Esophagus (tissue), 2 donors: ENCODE data around the gene FOXRED2. TPM values are rescaled to one million over a fixed set of nuclear protein-coding genes. Genes with fewer than 3 reads are reported as not detected.
A peak's percentile ranks its signal among the peaks of the same experiment; 100 is the strongest.

Experiments used
- H3K27ac ChIP-seq, 2 donors: one replicate each; pipeline ENCODE4 v1.5.1; 2013; ENCODE audit warnings: low read depth in 2 of 2, mild to moderate bottlenecking in 2 of 2, inconsistent platforms in 1 of 2, low read length in 1 of 2, moderate library complexity in 1 of 2
- H3K27me3 ChIP-seq, 2 donors: one replicate each; pipeline ENCODE4 v1.6.1; 2013; ENCODE audit warnings: low read length in 2 of 2, control low read depth in 1 of 2, mild to moderate bottlenecking in 1 of 2; ENCODE audit not compliant: insufficient read depth in 2 of 2, control insufficient read depth in 1 of 2
- H3K36me3 ChIP-seq, 2 donors: one replicate each; pipeline ENCODE4 v1.6.1; 2013; ENCODE audit warnings: low read length in 1 of 2; ENCODE audit not compliant: control insufficient read depth in 2 of 2, insufficient read depth in 2 of 2
- H3K4me1 ChIP-seq, 2 donors: one replicate each; pipeline ENCODE4 v1.6.1; 2013; ENCODE audit warnings: low read length in 1 of 2; ENCODE audit not compliant: control insufficient read depth in 2 of 2, insufficient read depth in 2 of 2
- H3K4me3 ChIP-seq, 2 donors: one replicate each; pipeline ENCODE4 v1.5.1; 2013; ENCODE audit warnings: low read length in 2 of 2, mild to moderate bottlenecking in 2 of 2, low read depth in 1 of 2, moderate library complexity in 1 of 2
- H3K9me3 ChIP-seq, 2 donors: one replicate each; pipeline ENCODE4 v1.6.1; 2013; ENCODE audit warnings: mild to moderate bottlenecking in 2 of 2, low read depth in 1 of 2, low read length in 1 of 2, moderate library complexity in 1 of 2; ENCODE audit not compliant: control insufficient read depth in 2 of 2, insufficient read depth in 1 of 2
- WGBS, 2 donors: extraction: QIAGEN DNeasy Blood & Tissue Kit; methylation state at CpG; one replicate each; pipeline ENCODE4 v1.1.7; 2013; 5-methylcytosine and 5-hydroxymethylcytosine counted together
- polyA plus RNA-seq, 2 donors: library from polyadenylated mRNA; stranded (reverse); fragments of 200-250 nt; gene quantifications; one replicate each; pipeline ENCODE4 v1.2.3, GENCODE V29; 2013
- donor health status: healthy with polysubstance abuse.
- donor health status: Bipolar disorder and iron deficiency.

FOXRED2 gene
- polyA plus RNA-seq, result 1 to 10 TPM; 3.2 to 3.7 TPM

DNA sequence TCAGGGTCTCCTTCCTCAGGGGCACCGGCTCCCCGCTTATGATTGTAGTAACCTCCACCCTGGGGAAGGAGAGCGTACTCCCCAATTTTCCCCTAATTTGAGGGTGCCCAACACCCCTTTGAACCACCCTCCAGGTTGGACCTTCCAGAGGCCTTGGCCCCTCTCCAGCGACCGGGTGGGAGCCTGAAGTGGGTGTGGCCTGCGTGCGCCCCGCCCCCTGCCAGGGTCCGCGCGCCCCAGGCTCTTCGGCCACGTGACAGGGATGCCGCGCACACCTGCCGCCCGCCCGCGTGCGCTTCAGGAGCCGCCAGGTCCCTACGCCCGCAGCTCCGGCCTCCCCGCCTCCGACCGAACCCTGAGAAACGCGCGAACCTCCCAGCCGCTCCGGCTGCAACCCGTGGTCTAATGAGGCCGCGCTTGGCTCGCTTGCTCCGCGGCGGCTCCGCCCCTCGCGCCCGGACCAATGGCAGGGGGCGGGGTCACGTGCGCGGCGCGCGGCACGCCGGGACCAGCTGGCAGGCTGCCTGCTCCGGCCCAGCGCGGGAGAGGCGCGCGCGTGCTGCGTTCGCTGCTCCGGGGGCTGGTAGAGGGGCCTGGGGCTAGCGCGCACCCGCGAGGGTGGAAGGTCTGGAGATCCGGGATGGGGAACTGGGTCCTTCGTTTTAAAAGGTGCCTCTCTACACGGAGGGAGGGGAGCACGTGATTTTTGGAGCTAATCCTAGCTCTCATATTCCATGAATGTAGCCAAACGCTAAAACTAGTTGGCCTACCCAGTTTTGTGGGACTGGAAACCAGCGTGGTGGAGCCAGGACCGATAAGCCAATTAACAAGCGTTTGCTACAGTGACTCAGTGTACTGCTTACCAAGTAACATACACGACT is at the start of gene FOXRED2:
Gene FOXRED2, minus strand, starts transcription at position 404 of the 881 bp plus-strand sequence. CDS start 618 bp downstream, outside the sequence.
- Histone ChIP-seq H3K9me3 (no peaks in the 10 kb centered on the region), H3K27me3 (no peaks in the 10 kb centered on the region), H3K27ac (peak within 1 kb of the TSS; percentile 76 to 92), H3K4me1 (peaks cover 0 to 17% of the 10 kb centered on the region in 2 donors), H3K36me3 (peaks cover 0 to 7% of the 10 kb centered on the region in 2 donors), H3K4me3 (peak within 1 kb of the TSS; percentile 49 to 51)
- WGBS, 2 donors, result 5 to 7% methylated on average over 57 to 75 of the region's 75 CpGs

GRCh38 chr22:36554098-36554497 is 47.3 kb upstream of the FOXRED2 start:
- 57 to 58% methylated on average over 5 of the region's 5 CpGs for WGBS, 2 donors
- H3K4me1 ChIP-seq, result peaks cover 0 to 6% of the 10 kb centered on the region in 2 donors
- H3K9me3 ChIP-seq, result no peaks in the 10 kb centered on the region
- no peak overlapping the region for H3K27ac ChIP-seq
- no peak overlapping the region for H3K4me3 ChIP-seq
- no peaks in the 10 kb centered on the region for H3K36me3 ChIP-seq
- no peaks in the 10 kb centered on the region for H3K27me3 ChIP-seq

GRCh38 chr22:36552289-36552688 is 45.4 kb upstream of the FOXRED2 start:
- Histone ChIP-seq H3K27ac (no peak overlapping the region), H3K27me3 (no peaks in the 10 kb centered on the region), H3K9me3 (no peaks in the 10 kb centered on the region), H3K4me1 (peaks cover 0 to 4% of the 10 kb centered on the region in 2 donors), H3K4me3 (no peak overlapping the region), H3K36me3 (no peaks in the 10 kb centered on the region)
- WGBS, 2 donors, result 15 to 31% methylated on average over 1 of the region's 1 CpG

- H3K4me1 ChIP-seq, result peaks cover 0 to 4% of the 10 kb centered on the region in 2 donors
- 36% methylated on average over 13 of the region's 13 CpGs for WGBS, 2 donors
- H3K27ac ChIP-seq, result no peak overlapping the region
- H3K9me3 ChIP-seq, result no peaks in the 10 kb centered on the region
- H3K36me3 ChIP-seq, result no peaks in the 10 kb centered on the region
- H3K4me3 ChIP-seq, result no peak overlapping the region
- H3K27me3 ChIP-seq, result no peaks in the 10 kb centered on the region
Measured at GRCh38 chr22:36550701-36551495, 44.1 kb upstream of the FOXRED2 start.

GRCh38 chr22:36549033-36549432 is 42.2 kb upstream of the FOXRED2 start:
- WGBS, 2 donors, result 63 to 69% methylated on average over 5 of the region's 5 CpGs
- no peak overlapping the region for H3K4me3 ChIP-seq
- H3K36me3 ChIP-seq, result no peaks in the 10 kb centered on the region
- no peaks in the 10 kb centered on the region for H3K27me3 ChIP-seq
- peaks cover 0 to 4% of the 10 kb centered on the region in 2 donors for H3K4me1 ChIP-seq
- no peaks in the 10 kb centered on the region for H3K9me3 ChIP-seq
- no peak overlapping the region for H3K27ac ChIP-seq

DNA sequence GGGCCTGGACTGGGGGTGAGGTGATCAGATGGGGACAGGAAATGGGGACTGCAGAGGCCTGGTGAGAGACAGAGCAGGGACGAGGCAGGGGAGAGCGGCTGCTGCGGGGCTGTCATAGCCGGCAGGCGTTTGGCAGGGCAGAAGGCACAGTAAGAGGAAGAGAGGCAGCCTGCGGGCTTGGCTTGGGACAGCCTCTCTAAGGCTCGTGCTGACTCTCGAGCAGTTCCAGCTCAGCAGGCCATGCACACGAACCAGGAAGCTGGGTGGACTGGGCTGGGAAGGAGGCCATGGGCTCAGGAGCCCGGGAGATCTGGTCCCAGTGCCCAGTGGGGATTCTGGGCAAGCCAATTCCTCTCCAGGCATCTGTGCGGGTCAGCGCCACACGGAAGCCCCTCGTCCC is 41.8 kb upstream of the FOXRED2 start:
- Histone ChIP-seq H3K9me3 (no peaks in the 10 kb centered on the region), H3K27me3 (no peaks in the 10 kb centered on the region), H3K4me1 (peaks cover 0 to 4% of the 10 kb centered on the region in 2 donors), H3K4me3 (no peak overlapping the region), H3K36me3 (no peaks in the 10 kb centered on the region), H3K27ac (no peak overlapping the region)
- WGBS, 2 donors, result 35 to 48% methylated on average over 14 of the region's 14 CpGs

DNA sequence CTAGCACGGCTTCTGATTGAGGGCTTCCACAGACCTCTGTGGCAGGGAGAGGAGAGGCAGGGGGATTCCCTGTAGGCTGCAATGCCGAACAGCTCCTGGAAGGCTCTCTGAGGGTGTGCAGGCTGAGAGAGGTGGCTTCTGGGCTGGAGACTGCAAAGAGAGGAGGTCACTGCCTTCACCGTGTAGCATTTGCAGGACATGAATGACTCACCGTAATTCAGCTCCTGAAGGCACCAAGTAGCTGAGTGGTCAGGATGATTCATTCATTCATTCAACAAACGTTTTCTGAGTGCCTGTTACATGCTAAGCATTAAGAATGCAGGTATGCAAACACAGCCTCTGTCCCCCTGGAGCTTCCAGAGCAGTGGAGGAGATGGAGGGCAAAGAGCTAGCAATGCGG is 40.1 kb upstream of the FOXRED2 start:
- no peaks in the 10 kb centered on the region for H3K9me3 ChIP-seq
- H3K27ac ChIP-seq, result no peak overlapping the region
- no peak overlapping the region for H3K4me3 ChIP-seq
- H3K36me3 ChIP-seq, result no peaks in the 10 kb centered on the region
- peaks cover 0 to 4% of the 10 kb centered on the region in 2 donors for H3K4me1 ChIP-seq
- H3K27me3 ChIP-seq, result no peaks in the 10 kb centered on the region
- WGBS, 2 donors, result 42 to 49% methylated on average over 6 of the region's 6 CpGs

DNA sequence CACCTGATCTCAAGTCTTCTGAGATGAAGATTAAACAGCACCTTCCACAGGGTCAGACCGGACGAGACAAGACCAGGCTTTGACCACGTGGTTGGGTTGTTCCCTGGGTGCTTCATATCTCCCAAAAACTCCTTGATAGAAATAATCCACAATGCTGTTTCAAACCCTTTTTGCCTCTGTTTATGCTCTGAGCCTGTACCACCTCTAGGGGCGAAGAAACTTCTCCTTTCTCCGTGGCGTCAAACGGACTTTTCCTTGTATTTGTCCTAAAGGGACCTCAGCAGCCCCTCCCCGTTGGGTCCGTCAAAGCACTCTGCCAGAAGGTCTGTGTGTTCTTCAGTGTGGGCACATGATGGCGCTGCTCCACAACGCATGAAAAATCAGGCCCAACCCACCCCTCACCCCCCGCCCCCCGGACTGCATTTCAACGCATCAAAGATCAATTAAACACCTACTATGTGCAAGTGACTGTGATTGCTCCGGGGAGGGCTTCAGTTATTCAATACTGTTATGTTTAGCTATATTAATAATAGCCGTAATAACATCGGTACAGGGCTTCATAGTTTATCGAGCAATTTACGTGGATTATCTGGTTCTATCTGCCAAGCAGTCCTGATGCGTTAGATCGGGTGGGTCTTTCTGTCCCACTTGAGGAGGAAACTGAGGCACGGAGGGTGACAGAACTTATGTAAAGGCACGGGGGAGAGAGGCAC is 39.4 kb upstream of the FOXRED2 start:
- 19 to 22% methylated on average over 23 of the region's 23 CpGs for WGBS, 2 donors
- peaks cover 0 to 4% of the 10 kb centered on the region in 2 donors for H3K4me1 ChIP-seq
- no peaks in the 10 kb centered on the region for H3K27me3 ChIP-seq
- no peaks in the 10 kb centered on the region for H3K36me3 ChIP-seq
- H3K27ac ChIP-seq, result no peak overlapping the region
- no peak overlapping the region for H3K4me3 ChIP-seq
- no peaks in the 10 kb centered on the region for H3K9me3 ChIP-seq

DNA sequence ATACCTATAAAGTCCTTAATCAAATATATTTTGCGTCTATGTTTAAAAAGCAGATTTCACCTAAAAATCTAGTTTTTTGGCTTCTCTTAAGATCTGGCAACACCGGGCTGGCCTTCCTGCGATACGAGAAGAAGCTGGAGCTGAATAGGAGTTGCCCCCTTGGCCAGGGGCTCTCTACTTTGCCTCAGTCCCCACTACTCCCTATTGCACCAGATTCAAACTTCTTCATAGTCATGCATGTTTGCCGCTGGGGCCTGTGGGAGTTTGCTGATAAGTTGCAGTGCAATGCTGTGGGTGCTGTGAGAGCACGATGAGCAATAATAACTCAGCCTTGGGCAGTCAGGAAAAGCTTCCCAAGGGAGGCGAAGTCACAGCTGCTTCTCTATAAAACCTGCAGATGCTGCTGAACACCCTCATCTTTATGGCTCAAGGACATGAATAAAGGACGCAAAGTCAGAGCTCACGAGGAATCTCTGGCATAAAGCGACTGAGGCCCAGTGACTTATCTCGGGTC is 37.3 kb upstream of the FOXRED2 start:
- Histone ChIP-seq H3K4me1 (peaks cover 0 to 4% of the 10 kb centered on the region in 2 donors), H3K36me3 (no peaks in the 10 kb centered on the region), H3K4me3 (no peak overlapping the region), H3K27ac (no peak overlapping the region), H3K9me3 (no peaks in the 10 kb centered on the region), H3K27me3 (no peaks in the 10 kb centered on the region)
- 89% methylated on average over 11 of the region's 11 CpGs for WGBS, 2 donors
